ENCODE measurements around the gene TECPR2.

TECPR2 gene

DNA sequence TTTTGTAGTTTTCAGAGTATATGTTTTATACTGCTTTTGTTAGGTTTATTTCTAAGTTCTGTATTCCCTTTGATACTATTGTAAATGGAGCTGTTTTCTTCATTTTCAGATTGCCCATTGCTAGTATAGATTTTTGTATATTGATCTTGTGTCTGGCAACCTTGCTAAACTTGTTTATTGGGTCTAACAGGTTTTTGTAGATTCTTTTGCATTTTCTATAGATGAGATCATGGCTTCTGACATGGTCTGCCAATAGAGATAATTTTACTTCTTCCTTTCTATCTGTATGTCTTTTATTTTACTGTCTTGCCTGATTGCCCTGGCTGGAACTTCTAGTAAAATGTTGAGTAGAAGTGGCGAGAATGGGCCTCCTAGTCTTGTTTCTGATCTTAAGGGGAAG lies 106.5 kb downstream of the TECPR2 start:
- DNase-seq (ENCODE audit: low spot score): no peak

DNA sequence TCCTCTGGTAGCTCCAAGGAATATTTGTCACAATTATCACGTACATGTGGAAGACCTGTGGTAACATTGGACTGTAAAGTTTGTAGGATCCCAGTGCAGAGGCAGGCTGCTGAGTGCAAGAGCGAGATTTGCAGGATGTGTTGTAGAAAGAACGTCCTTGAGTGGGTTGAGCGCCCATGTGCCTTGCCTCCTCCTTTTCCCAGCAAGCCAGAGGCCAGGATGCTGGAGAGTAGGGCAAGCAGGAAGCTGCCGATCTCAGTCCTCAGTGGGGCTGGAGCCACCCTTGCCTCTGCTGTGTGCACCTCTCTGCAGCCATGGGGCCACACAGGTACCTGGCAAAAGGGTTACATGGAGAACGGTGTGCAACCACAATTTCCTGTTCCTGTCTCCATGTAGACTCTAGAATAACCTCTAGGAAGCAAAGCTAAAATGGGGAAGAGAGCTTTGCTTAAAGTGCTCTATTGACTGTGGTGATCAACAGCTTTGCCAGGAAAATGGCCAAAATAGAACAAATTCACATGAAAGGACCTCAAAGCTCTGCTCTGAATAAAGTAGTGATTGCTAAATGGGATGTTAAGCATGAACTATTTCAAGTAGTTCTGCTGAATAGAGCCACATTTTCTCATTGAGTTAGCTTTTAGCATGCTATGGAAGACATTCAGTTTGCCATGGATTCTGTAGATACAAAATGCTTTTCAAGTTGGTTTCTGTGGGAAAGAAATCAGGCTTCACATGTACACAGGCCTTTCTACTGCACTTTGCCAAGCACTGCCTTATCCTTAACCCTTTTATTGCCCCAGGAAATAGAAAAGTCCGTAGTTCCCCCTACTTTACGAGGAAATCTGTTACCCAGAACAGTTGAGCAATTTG lies 109.4 kb downstream of the TECPR2 start:
- DNase-seq (ENCODE audit: low spot score): no peak

DNA sequence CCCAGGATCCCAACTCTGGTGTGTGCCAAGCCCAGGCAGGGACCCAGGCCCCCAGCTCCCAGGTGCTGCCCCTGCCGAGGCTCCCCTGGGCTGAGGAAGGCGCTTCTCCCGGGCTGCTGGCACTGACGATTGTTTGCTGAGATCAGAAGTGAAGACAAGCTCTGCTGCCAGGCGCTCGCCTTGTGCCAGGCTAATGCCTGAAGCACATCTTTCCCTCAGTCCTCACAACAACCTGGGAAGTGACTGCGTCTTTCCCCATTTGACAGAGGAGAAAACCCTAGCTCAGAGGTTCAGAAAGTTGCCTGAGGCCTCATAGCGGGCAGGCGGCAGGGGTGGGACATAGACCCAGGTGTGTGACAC lies 110.0 kb downstream of the TECPR2 start:
- no peak for DNase-seq (ENCODE audit: low spot score)

DNA sequence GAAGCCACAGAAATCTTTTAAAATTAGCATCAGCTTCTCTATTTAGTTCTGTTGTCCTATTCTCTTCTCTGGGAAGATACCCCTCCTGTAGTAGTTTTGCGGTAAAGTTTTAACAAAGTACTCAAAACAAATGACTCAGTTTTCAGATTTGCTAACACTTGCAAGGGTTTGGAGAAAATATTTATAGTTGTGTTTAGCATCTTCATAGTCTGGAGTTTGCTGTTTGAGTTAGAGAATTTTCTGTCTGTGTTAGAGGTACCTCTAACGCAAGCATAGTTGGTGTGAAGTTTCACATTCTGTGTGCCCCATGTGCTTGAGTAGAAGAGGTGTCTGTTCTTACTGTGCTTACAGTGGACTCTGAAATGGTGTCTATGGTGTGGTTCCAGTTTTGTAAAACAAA lies 110.8 kb downstream of the TECPR2 start:
- no peak for DNase-seq (ENCODE audit: low spot score)

DNA sequence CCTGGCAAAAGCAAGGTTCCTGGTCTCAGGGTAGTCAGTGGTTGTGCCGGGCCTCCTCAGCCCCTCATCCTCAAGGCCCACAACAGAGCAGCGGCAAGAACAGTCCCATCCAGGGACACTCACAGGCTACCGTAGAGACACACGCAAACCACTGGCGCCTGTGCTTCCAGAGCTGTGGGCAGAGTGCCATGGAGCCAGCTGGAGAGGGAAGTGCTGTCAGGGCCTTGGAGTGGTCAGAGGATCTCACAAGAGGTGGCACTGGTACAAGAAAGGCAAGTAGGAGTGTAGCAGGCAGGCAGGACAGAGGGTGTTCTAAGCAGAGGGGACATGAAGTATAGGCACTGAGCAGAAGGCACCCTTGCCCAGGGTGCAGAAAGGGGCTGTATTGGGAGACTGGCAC lies 112.2 kb downstream of the TECPR2 start:
- DNase-seq (ENCODE audit: low spot score): no peak

DNA sequence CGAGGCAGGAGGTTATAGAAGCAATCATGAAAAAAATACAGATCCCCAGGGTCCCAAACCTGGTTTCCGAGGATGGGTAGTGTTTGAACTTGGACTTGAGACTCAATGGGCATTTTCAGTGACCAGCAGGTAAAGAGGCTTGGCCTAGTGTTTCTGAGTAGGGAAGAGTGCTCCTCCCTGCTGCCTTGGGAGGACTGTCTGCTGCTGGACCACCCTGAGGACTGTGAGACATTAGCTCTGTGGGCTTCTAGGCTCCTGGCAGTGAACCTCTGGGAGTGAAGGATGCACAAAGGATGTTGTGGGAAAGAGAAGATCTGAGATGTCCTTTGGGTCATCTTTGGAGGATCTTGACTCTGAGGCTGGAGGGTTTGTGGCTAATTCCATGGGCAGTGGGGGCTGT lies 116.4 kb downstream of the TECPR2 start:
- DNase-seq (ENCODE audit: low spot score): no peak

DNA sequence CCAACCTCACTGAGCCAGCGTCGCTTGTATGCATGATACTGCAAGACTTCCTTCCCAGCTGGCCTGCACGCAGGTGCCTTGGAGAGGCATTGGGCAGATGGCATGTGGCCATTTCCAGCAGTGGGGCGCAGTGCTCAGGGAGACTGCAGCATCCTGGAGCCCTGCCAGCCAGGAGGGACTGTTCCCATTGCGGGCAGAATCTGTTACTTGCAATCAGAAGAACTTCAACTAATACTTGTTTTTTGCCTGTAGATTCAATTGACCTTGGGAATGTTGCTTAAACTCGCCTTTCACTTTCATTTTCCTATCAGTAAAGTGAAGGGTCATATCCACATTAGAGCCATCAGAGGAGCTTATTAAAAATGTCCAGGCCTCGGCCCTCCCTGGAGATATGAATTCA lies 117.0 kb downstream of the TECPR2 start:
- no peak for DNase-seq (ENCODE audit: low spot score)

DNA sequence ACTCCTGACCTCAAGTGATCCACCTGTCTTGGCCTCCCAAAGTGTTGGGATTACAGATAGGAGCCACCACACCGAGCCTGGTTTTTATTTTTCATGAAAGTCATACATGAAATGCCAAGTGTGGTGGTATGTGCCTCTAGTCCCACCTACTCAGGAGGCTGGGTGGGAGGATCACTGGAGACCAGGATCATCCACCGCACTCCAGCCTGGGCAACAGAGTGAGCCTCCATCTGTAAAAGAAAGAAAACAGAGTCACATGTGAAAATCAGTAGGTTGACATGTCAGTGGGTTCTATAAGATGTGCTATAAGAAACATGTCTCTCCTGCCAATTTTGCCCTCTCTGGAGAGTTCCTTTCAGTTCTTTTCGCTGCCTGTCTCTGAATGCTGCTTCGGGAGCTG lies 118.6 kb downstream of the TECPR2 start:
- no peak for DNase-seq (ENCODE audit: low spot score)

DNA sequence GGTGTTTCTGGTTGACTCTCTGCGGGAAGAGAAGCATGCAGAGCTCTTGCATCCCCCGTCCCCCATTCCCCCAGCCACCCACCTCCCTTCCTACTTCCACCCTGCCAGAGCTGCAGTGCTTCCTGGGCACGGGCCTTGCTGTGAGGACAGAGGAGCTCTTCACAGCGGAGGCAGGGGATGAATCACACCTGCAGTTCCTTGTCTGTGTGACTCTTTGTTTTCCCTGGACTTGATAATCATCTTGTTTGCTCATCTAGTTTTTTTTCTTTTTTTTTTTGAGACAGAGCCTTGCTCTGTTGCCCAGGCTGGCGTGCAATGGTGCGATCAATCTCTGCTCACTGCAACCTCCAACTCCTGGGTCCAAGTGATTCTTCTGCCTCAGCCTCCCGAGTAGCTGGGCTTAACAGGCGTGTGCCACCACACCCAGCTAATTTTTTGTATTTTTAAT lies 119.1 kb downstream of the TECPR2 start:
- no peak for DNase-seq (ENCODE audit: low spot score)

DNA sequence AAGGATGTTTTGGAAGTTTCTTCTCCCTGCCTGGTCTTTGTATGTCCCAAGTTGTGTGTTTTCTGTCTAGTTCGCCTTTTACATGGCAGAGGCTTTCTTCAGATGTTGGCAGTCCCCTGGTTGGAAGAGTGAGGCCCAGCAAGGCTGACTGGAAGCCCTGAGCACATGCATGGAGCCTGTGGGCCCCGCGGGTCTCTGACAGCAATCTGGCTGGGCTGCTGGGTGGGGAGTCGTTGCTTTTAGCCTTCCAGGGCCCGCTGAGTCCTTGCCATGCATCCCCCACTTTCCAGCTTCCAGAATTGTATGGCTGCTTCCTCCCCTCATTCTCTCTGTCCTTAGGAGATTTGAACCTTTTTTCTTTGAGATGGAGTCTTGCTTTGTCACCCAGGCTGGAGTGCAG lies 121.6 kb downstream of the TECPR2 start:
- DNase-seq (ENCODE audit: low spot score): no peak

DNA sequence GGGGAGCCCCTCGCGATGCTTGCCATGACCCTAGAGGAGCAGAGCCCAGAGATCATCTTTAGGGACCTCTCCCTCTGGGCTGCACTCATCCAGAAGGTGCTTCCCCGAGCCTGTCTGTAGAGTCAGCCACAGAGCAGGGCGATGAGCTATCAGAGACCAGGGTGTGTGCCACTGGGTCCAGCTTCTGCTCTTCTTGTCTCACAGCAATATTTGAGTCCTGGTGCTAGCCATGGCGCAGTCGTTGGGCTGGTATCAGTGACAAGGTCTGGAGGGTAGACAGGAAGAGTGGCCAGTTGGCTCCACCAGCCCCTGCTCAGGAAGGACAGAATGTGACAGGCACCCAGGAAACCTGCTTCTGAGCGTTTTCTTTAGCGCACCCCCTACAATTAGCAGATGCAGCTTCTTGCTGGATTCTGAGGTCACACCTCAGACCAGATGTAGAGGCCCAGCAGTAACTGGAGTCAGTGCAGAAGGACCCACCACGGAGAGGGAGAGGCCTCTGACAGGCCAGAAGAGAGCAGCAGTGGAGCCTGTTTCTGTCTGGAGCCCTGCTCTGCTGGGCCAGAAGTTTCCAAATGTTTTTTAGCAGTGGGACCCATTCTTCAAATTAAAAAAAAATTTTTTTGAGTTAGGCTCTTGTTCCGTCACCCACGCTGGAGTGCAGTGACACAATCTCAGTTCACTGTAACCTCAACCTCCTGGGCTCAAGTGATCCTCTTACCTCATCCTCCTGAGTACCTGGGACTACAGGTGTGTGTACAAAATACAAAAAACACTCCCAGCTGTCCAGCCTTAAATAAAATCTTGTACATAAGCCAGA lies 123.2 kb downstream of the TECPR2 start:
- no peak for DNase-seq (ENCODE audit: low spot score)

DNA sequence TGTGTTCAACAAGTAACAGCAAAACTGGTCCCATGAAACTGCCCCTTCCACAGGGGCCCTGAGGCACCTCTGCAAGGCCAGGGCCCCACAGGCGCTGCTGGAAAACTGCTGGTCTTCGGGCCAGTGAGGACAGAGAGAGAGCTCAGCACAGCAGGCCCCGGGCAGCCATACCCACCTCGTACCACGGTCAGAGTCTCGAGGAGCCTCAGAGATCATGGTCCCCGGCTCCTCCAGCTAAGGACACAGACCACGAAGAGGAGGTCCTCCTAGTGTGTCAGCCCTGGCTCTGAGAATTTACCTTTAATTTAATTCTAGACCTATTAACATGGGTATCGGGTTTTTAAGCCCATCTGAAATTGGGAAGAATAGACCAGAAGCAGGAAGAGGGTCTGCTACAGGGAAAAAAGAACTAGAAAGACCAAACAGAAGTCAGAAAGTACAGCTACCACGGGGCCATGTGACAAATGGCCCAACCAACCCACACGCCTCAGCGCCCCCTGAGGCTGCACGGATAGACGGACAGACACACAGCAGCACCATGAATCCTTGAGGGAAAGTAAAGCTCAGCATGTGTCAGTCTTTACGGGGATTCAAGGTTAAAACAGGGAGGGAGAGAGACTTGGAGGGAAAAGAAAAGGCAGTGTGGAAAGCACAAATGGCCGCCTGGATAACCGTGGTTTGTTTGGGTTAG lies 123.9 kb downstream of the TECPR2 start:
- DNase-seq (ENCODE audit: low spot score): no peak

DNA sequence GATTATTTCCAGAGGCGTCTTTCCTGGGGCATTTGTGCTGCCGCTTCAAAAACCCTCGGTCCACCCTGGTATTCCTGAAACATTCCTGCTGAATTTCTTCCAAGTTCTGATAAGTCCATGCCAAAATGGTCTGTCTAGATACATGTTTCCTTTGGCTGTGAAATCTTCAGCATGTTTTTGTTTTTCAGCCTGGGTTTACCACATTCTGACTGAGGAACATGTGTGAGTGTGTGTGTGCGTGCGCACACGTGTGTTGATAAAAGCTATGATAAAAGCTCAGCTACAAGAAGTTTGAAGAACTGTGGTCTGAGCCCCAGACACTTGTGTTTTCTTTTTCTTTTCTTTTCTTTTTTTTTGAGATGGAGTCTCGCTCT lies 124.5 kb downstream of the TECPR2 start:
- no peak for DNase-seq (ENCODE audit: low spot score)

DNA sequence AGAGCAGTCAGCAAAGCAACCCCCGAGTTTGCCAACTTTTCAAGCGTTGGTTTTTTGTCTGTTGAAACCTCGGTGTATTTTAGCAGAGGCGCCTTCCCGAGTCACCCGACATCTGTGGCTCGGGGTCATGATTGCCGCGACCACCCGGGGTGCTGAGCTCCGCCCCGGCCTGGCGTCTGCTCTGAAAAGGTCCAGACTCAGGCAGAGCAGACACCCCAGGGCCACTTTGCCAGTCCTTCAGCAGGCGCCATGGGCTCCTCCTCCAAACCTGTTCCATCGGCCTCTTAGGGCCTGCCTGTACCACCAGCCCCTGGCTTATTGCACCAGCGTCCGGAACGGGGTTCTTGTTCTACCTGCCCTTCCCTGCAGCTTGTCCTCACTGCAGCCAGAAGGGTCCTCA lies 127.7 kb downstream of the TECPR2 start:
- no peak for DNase-seq (ENCODE audit: low spot score)

DNA sequence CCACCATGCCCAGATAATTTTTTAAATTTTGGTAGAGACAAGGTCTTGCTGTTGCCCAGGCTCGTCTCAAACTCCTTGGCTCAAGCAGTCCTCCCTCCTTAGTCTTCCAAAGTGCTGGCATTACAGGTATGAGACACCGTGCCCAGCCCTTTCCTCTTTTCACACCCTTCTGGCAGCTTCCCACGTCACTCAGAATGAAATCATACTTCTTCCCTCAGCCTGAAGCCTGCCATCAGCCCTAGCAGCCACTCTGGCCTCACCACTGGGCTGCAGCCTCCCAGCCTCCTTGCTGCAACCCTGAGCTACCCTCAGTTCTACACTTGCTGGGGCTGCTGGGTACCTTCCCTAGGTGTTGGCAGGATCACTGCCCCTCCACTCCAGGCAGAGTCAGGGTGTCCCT lies 128.6 kb downstream of the TECPR2 start:
- no peak for DNase-seq (ENCODE audit: low spot score)

DNA sequence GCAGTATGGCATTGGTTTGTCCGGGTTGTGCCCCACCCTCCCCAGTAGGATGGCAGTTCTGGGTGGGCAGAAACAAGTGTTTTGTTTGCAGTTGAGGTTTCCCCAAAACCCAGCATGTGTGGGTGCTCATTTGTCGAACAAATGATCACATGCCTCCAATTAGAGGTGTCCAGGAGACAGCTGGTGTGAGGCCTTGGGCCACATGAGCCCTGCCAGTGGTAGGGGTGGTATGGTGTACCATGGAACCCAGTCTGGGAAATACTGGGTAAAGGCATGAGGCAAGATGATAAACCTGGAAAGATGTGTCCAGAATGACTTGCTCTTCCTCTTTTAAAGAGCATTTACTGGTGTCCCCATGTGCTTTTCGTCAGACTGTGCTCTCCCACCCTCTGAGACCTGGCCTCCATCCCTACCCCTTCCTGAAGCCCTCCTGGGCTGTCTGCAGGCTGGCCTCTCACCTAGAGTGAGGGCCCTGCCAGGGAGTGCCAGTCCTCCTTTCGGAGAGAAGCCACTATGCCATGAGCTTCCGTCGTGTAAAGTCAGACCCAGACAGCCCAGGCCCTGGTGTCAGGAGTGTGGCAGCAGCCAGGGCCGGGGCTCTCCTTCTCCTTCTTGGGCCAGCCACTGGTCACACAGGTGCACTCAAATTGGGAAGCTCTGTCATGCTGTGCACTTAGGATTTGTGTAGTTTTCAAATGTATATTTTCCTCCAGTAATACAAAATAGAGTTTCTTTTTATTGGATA lies 129.2 kb downstream of the TECPR2 start:
- no peak for DNase-seq (ENCODE audit: low spot score)

DNA sequence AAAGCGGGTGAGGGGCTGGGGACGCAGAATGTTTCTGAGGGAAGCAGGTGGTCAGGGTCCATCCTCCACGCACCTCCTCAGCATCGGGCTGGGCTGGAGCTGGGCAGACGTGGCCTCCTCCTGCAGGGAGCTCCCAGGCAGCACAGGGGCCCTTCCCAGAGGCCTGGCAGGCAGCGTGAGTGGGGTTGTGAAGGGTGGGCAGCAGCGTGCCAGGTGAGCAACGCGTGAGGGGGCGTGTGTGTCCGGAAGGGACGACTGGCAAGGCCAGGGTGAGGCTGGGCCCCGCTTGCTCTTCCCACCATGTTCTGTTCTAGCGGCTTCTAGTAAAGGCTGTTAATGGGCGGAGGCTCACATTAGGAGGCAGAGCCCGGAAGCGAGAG lies 129.8 kb downstream of the TECPR2 start:
- no peak for DNase-seq (ENCODE audit: low spot score)

DNA sequence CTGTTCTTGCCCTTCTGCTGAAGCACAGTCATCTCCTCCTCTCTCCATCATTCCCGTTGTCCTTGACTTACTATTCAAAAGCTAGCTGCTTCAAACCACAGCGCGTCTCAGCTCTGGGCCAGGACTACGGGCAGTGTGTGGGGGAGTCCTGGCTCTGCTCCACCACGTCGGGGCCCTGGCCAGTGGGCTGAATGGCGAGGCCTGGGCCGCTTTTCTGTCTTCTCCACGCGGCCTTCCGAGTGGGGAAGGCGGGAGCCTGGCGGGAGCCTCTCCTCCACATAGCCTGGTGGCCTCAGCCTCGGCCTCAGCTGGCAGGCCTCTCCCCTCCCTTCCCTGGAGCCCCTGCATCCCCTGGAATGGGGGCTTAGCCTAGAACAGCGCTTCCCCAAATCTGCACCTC lies 130.4 kb downstream of the TECPR2 start:
- no peak for DNase-seq (ENCODE audit: low spot score)

DNA sequence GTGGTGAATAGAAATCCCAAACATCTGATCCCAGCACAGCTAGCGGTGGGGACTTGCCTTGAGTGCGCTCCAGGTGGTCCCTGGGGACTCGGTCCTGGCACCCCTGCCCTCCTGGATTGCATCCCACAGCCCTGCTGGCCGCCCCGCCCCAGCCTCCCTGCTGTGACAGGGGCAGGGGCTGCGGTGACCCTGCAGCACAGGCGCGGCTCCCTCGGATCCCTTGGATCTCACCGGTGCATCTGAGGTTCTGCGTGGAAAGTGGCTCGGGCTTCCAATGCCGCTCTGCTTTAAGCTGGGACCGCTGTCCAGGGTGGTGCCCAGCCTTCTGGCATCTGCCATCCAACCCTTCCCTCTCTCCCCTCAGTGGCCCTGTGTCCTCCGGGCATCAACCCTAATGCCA lies 130.8 kb downstream of the TECPR2 start:
- DNase-seq (ENCODE audit: low spot score): no peak

DNA sequence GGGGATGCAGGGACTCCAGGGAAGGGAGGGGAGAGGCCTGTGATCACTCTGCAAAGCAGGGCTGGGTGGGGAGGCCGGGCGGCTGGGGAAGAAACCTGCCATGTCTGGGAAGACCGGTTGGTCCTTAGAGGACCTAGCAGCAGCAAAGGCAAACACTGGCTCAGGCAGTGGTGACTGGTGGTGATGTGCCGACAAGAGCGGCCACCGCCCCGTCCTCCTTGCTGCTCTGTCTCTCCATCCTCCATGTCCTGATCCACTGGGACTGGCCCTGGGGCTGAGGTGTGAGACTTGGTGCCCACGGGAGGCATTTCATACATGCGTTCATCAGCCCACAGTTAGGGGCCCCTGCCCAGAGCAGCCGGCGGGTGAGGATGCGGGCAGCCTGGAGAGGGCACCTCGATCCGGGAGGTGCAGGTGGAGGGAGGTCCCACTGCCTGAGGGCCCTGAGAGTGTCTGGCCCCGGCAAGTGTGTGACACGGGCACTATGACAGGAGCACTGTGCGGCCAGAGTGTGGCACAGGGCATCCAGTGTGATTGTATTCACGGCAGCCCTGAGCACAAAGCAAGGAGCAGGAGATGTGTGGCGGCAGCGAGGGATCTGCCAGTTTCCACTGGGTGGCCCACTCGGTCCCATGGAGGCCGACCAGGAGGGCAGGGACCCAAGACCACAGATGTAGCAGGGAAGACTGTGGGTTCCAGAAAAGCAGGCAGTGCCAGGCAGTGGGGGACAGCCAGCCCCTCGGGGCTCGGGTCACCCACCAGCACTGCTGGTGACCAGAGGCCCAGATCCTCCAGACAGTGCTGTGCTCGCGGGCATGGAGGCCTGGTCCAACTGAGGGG lies 133.0 kb downstream of the TECPR2 start:
- DNase-seq (ENCODE audit: low spot score): no peak

DNA sequence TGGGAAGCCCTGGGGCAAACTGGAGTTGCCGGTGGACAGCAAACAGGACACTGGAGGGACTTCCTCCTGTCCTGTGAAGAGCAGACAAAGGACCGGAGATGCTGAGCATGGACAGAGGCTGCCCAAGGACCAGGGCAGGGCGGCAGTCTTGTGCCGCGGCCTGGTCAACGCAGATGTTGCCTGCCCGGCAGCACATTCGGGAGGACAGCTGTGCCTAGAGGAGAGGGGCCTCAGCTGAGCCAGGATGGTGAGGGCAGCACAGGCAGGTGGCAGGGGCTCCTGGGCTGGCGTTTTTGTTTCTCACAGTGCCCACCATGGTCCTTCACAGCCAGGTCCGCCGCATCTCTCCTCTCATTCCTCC lies 133.6 kb downstream of the TECPR2 start:
- DNase-seq (ENCODE audit: low spot score): no peak

Measured in CD4-positive, alpha-beta T cell treated with Interleukin-2 at 100 ng/mL for 4 hours (primary cell).